GM23338 (cell line): ENCODE data around the gene SLC2A9. TPM values are rescaled to one million over a fixed set of nuclear protein-coding genes. Genes with fewer than 3 reads are reported as not detected.

ENCODE experiments used
- ATAC-seq: fragments of 200-7000 bp; cut with Tn5 transposase; 3 replicates; pipeline ENCODE4 v1.9.1; 2020
- DNase-seq: peaks from one replicate; pipeline ENCODE4 v3.0.0-alpha.2; 2015; ENCODE audit warnings: low spot score
- H2AFZ ChIP-seq: fragments of 200-600 bp; sonication (generic); 2 replicates; pipeline ENCODE4 v1.8.0; 2016; ENCODE audit warnings: antibody characterized with exemption, mild to moderate bottlenecking, moderate library complexity
- H3F3A ChIP-seq: fragments of 200-600 bp; sonication (generic); replicated peaks from 2 replicates; pipeline ENCODE4 v1.8.0; 2017; ENCODE audit warnings: antibody characterized with exemption, mixed run types, low read depth
- H3K27ac ChIP-seq: fragments of 200-600 bp; sonication (generic); 2 replicates; pipeline ENCODE4 v1.6.1; 2016; ENCODE audit warnings: low read depth
- H3K27me3 ChIP-seq: fragments of 200-600 bp; sonication (generic); 2 replicates; pipeline ENCODE4 v1.8.0; 2016; ENCODE audit warnings: mild to moderate bottlenecking, mixed run types, moderate library complexity; ENCODE audit not compliant: insufficient read depth
- H3K36me3 ChIP-seq: fragments of 200-600 bp; sonication (generic); 2 replicates; pipeline ENCODE4 v1.8.0; 2016; ENCODE audit warnings: mild to moderate bottlenecking; ENCODE audit not compliant: insufficient read depth
- H3K4me1 ChIP-seq: fragments of 200-600 bp; sonication (generic); 2 replicates; pipeline ENCODE4 v1.8.0; 2016; ENCODE audit warnings: mild to moderate bottlenecking, moderate library complexity; ENCODE audit not compliant: insufficient read depth
- H3K4me2 ChIP-seq: fragments of 200-600 bp; sonication (generic); 2 replicates; pipeline ENCODE4 v1.7.1; 2017; ENCODE audit warnings: mixed run types
- H3K4me3 ChIP-seq: fragments of 200-600 bp; sonication (generic); 2 replicates; pipeline ENCODE4 v1.6.1; 2016; ENCODE audit warnings: mixed run types
- H3K79me2 ChIP-seq: fragments of 200-600 bp; sonication (generic); replicated peaks from 2 replicates; pipeline ENCODE4 v1.8.0; 2017; ENCODE audit warnings: mild to moderate bottlenecking; ENCODE audit not compliant: insufficient read depth
- H3K9me2 ChIP-seq: fragments of 200-600 bp; sonication (generic); 2 replicates; pipeline ENCODE4 v1.8.0; 2017; ENCODE audit not compliant: insufficient read depth
- H4K20me1 ChIP-seq: fragments of 200-600 bp; sonication (generic); replicated peaks from 2 replicates; pipeline ENCODE4 v1.8.0; 2017; ENCODE audit warnings: mild to moderate bottlenecking; ENCODE audit not compliant: insufficient read depth
- H3K27ac Mint-ChIP-seq: 2 replicates; pipeline ENCODE4 v1.8.0; 2020; ENCODE audit warnings: inconsistent platforms, mild to moderate bottlenecking, moderate library complexity, mixed read lengths
- H3K27me3 Mint-ChIP-seq: 3 replicates; pipeline ENCODE4 v1.8.0; 2022; ENCODE audit warnings: low read depth, mild to moderate bottlenecking, moderate library complexity, mixed read lengths, inconsistent platforms; ENCODE audit not compliant: insufficient read depth, poor library complexity
- H3K36me3 Mint-ChIP-seq: 3 replicates; pipeline ENCODE4 v1.8.0; 2021; ENCODE audit warnings: low read depth, mild to moderate bottlenecking, inconsistent platforms, moderate library complexity, mixed read lengths
- H3K4me1 Mint-ChIP-seq: 3 replicates; pipeline ENCODE4 v1.8.0; 2020; ENCODE audit warnings: mild to moderate bottlenecking, inconsistent platforms, mixed read lengths
- H3K4me3 Mint-ChIP-seq: 3 replicates; pipeline ENCODE4 v1.8.0; 2021; ENCODE audit warnings: moderate library complexity, mild to moderate bottlenecking, inconsistent platforms, mixed read lengths
- H3K9me3 Mint-ChIP-seq: 3 replicates; pipeline ENCODE4 v1.8.0; 2020; ENCODE audit warnings: moderate library complexity, mild to moderate bottlenecking, inconsistent platforms, mixed read lengths
- CREB1 ChIP-seq: fragments of 250-450 bp; sonication (Bioruptor Pico); IDR thresholded peaks from 2 replicates; pipeline ENCODE4 v1.5.0; 2020; ENCODE audit warnings: low read depth, mild to moderate bottlenecking, moderate library complexity
- EZH2 ChIP-seq: fragments of 200-600 bp; sonication (generic); IDR thresholded peaks from one replicate; pipeline ENCODE4 v1.8.0; 2017; ENCODE audit warnings: antibody characterized with exemption, mild to moderate bottlenecking, low read depth; ENCODE audit not compliant: unreplicated experiment
- EZH2phosphoT487 ChIP-seq: fragments of 200-600 bp; sonication (generic); IDR thresholded peaks from one replicate; pipeline ENCODE4 v1.8.1; 2018; ENCODE audit warnings: antibody characterized with exemption; ENCODE audit not compliant: unreplicated experiment
- JUNB ChIP-seq: IDR thresholded peaks from one replicate; pipeline ENCODE4 v1.6.1; 2016; ENCODE audit warnings: antibody characterized with exemption; ENCODE audit not compliant: unreplicated experiment
- NANOG ChIP-seq: IDR thresholded peaks from 2 replicates; pipeline ENCODE4 v1.6.1; 2016; ENCODE audit warnings: antibody characterized with exemption, borderline replicate concordance
- REST ChIP-seq: IDR thresholded peaks from one replicate; pipeline ENCODE4 v1.6.1; 2018; ENCODE audit warnings: antibody characterized with exemption; ENCODE audit not compliant: unreplicated experiment
- STAT1 ChIP-seq: IDR thresholded peaks from one replicate; pipeline ENCODE4 v1.6.1; 2016; ENCODE audit warnings: antibody characterized with exemption; ENCODE audit not compliant: unreplicated experiment
- ZNF114 ChIP-seq: fragments of 250-450 bp; sonication (Bioruptor Pico); IDR thresholded peaks from 2 replicates; pipeline ENCODE4 v1.5.0; 2020; ENCODE audit warnings: mild to moderate bottlenecking, moderate library complexity
- ZNF331 ChIP-seq: fragments of 250-450 bp; sonication (Bioruptor Pico); IDR thresholded peaks from 2 replicates; pipeline ENCODE4 v1.5.0; 2020; ENCODE audit warnings: low read depth, mild to moderate bottlenecking, moderate library complexity
- ZNF462 ChIP-seq: fragments of 250-450 bp; sonication (Bioruptor Pico); IDR thresholded peaks from 2 replicates; pipeline ENCODE4 v1.5.0; 2020; ENCODE audit warnings: mild to moderate bottlenecking, moderate library complexity
- polyA plus RNA-seq: library from polyadenylated mRNA; unstranded; fragments of >200 nt; fragmentation: Nextera tagmentation; extraction: Ambion mirVana; gene quantifications from 2 replicates; pipeline ENCODE4 v1.2.1, GENCODE V29; 2016
- total RNA-seq: library from RNA; depleted of rRNA; stranded (reverse); fragments of >200 nt; shearing (Covaris generic); gene quantifications from 2 replicates; pipeline ENCODE4 v1.2.3, GENCODE V29; 2014

Gene SLC2A9
- total and polyA plus RNA-seq, 2 experiments from 2014 or later: 0.21 to 0.40 TPM

- TF ChIP-seq ZNF462 (CRISPR knock-in tag): no peak
- TF ChIP-seq ZNF114 (CRISPR knock-in tag): no peak
- no peak for TF ChIP-seq CREB1 (CRISPR knock-in tag)
- no peak for TF ChIP-seq EZH2phosphoT487
- TF ChIP-seq NANOG: no peak
Observed at GRCh38 chr4:10008609-10009005, 12.7 kb downstream of the SLC2A9 start (continued).

- Histone ChIP-seq H3K27ac (no peak overlapping the region), H3K4me2 (no peak overlapping the region), H2AFZ (no peak overlapping the region), H3K79me2 (no peaks in the 10 kb centered on the region), H3K4me1 (no peaks in the 10 kb centered on the region), H4K20me1 (no peaks in the 10 kb centered on the region), H3K36me3 (no peaks in the 10 kb centered on the region), H3K4me3 (no peak overlapping the region), H3F3A (no peaks in the 10 kb centered on the region), H3K27me3 (no peaks in the 10 kb centered on the region), H3K9me2 (no peaks in the 10 kb centered on the region)
- Mint-ChIP-seq H3K27me3 (peaks cover 5% of the 10 kb centered on the region), H3K4me1 (no peaks in the 10 kb centered on the region; the same call in 2 of the 3 replicates), H3K4me3 (no peak overlapping the region), H3K36me3 (no peaks in the 10 kb centered on the region), H3K27ac (no peak overlapping the region), H3K9me3 (no peaks in the 10 kb centered on the region)
- no peak for TF ChIP-seq EZH2
- no peak for TF ChIP-seq STAT1
- no peak for TF ChIP-seq ZNF331 (CRISPR knock-in tag)
- no peak for TF ChIP-seq REST
- TF ChIP-seq JUNB: no peak
- TF ChIP-seq NANOG: no peak
- ATAC-seq (no peak), DNase-seq (no peak)
Observed at GRCh38 chr4:10007793-10008608, 13.3 kb downstream of the SLC2A9 start.
